22Rv1 (cell line): Measurements from ENCODE around the gene TEKT4.
"Not testable (repeated sequence)": the region's sequence is repeated elsewhere in the genome, so short reads cannot be mapped to it uniquely, and the experiment has no call there.

Experiments used
- H3K27ac ChIP-seq: fragments of 450-650 bp; 2 replicates; pipeline ENCODE4 v1.5.1; 2017
- CTCF ChIP-seq: fragments of 450-650 bp; IDR thresholded peaks from 2 replicates; pipeline ENCODE4 v1.5.1; 2017; ENCODE audit warnings: mild to moderate bottlenecking
- ZFX ChIP-seq: fragments of 450-650 bp; IDR thresholded peaks from 2 replicates; pipeline ENCODE4 v1.6.1; 2017; ENCODE audit warnings: antibody characterized with exemption, borderline replicate concordance

Gene TEKT4, protein sequence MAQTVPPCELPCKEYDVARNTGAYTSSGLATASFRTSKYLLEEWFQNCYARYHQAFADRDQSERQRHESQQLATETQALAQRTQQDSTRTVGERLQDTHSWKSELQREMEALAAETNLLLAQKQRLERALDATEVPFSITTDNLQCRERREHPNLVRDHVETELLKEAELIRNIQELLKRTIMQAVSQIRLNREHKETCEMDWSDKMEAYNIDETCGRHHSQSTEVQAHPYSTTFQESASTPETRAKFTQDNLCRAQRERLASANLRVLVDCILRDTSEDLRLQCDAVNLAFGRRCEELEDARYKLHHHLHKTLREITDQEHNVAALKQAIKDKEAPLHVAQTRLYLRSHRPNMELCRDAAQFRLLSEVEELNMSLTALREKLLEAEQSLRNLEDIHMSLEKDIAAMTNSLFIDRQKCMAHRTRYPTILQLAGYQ

GRCh38 chr2:94871226-94872087 lies at the start of gene TEKT4:
TSS of gene TEKT4 (plus strand) at chr2:94871430. CDS start at chr2:94871580, 150 bp downstream.
- no peak within 1 kb of the TSS for H3K27ac ChIP-seq
- TF ChIP-seq CTCF = no peak
- TF ChIP-seq ZFX = no peak

- not testable (repeated sequence) for H3K27ac ChIP-seq
Measured at GRCh38 chr2:94839224-94839623, 32.0 kb upstream of the TEKT4 start.

DNA sequence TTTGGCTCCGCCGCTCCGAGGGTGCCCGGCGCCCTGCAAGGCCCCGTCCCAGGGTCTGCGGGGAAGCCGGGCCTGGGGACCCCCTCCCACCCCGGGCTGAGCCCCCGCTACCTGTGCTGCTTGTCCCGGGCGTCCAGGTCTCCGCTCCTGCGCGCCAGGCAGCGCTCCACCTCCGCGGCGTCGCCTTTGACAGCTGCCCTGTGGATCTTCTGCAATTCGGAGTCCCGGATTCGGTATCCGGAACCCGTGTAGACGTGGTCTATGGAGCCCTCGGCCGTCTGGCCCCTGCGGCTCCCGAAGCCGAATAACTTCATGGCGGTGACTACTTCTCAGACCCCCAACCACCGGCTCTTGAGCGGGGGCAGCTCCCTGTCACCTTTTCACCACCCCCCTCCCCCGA lies 14.4 kb upstream of the TEKT4 start:
- H3K27ac ChIP-seq = peak overlapping the region; percentile 29

DNA sequence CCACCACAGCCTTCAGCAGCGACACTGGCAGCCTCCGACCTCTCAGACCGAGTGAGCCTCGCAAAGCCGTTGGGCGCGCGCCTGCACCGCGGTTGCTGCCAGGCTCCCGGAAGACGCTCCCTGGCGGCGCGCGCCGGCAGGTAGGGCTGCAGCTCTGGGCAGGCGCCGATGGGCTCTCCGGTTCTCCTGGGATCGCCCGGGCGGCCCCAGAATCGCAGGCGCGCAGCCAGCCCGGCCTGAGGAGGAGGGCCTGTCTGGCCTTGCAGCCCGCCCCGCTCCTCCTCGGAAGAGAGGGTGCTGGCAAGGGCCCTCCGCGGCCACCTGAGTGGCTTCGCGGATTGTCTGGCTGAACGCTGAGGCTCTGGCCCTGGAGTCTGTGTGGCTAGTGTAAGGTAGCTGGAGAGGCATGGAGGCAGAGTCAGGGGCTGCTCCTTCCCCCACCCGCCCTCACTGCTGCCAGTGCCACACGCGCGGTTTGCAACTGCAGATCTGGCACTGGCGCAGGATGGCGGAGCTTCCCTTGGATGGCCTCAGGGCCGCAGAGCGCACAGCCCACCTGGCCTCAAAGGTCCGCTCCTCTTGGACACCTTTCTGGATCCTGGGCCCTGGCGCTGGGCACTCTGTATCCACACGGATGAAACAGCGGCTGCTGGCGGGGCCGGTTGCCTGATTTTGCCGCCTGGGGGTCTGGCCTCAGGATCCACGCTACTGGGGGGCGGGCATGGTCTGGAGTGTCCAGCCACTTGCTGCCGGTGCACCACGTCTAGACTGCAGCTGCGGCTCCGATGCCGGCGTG lies 13.7 kb upstream of the TEKT4 start:
- H3K27ac ChIP-seq = peak overlapping the region; percentile 29
- peak; percentile 26 for TF ChIP-seq CTCF

DNA sequence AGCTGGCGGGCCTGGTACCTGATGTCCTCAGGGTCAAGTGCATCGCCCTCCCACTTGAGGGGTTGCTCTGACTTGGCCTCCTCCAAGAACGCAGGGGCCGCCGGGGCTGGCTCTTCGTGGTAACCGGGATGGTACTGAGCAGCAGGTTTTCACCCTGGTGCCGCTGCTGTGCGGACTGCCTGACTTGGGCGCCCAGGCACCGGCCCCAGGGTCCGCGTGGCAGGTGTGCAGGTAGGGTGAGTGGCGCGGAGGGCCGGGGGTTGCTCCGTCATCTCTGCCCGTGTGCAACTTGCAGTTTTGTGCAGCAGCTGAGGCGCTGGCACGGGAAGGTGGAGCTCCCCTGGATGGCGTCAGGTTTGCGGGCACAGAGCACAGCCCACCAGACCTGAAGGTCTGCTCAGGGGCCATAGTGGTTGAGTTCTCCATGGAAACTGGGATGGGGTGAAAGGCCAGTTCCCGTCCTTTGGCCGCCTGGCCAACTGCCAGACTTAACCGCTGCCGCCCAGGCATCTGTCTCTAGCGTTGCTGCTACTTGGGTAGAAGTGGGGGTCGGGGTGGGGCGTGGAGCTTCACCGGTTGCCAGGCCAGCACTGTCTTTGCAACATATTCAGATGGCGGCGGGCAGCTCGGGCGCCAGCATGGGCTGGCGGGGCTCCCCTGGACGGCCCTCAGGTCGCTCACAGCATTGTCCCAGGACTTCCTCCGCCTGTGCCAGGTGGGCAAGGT lies 12.9 kb upstream of the TEKT4 start:
- H3K27ac ChIP-seq = not testable (repeated sequence)

- no peak overlapping the region for H3K27ac ChIP-seq
- no peak for TF ChIP-seq ZFX
- no peak for TF ChIP-seq CTCF
Measured at GRCh38 chr2:94861308-94862152, 9.7 kb upstream of the TEKT4 start.

DNA sequence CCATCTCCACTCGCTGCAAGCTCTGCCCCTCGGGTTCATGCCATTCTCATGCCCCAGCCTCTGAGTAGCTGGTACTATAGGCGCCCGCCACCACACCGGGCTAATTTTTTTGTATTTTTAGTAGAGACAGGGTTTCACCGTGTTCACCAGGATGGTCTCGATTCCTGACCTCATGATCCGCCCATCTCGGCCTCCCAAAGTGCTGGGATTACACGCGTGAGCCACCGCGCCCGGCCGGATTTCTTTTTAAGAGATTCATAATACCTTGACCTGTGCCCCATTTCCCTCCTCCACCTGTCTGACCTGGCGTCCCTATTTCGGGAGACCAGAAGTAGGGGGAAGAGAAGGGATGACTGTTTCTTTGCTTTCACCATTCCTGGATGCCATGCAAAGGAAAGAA lies 8.3 kb upstream of the TEKT4 start:
- not testable (repeated sequence) for H3K27ac ChIP-seq

DNA sequence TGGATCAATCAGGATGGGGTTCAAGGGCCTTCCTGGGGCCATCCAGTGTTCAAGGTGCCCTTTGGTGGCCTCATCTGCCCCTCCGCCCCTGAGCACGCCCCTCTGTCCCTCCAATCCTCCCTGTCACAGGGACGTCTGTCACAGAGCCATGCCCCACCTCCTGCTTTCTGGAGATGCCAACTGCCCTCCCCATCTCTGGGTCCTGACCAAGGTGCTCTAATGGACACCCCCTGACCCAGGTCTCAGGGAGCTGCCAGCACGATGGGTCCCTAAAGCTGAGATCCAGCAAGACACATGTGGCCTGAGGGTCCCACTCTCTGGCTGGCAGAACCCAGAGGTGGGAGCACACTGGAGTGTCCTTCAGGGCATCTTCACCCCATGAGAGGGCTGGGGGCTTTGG lies 2.1 kb upstream of the TEKT4 start:
- TF ChIP-seq CTCF = no peak
- TF ChIP-seq ZFX = no peak
- H3K27ac ChIP-seq = no peak overlapping the region
